HEK293T (cell line): ENCODE results near the gene SZT2.
A peak's percentile ranks its signal among the peaks of the same experiment; 100 is the strongest.

ENCODE experiments used
- CTCF ChIA-PET: fragments of 350-600 bp; formaldehyde crosslinking; extraction: SDS; loops from one replicate; lab custom pipeline; 2021; ENCODE audit warnings: antibody characterized with exemption, inconsistent platforms; lab: Yijun Ruan, JAX
- POLR2A ChIA-PET: fragments of 350-600 bp; formaldehyde crosslinking; extraction: SDS; loops from one replicate; lab custom pipeline; 2020; ENCODE audit warnings: antibody characterized with exemption, inconsistent platforms; lab: Yijun Ruan, JAX
- DNase-seq: peaks from one replicate; pipeline ENCODE4 v3.0.0; 2012; ENCODE audit warnings: mixed read lengths; ENCODE audit errors: extremely low spot score
- ARNT ChIP-seq: fragments of 450-650 bp; IDR thresholded peaks from 2 replicates; pipeline ENCODE4 v1.6.1; 2017; ENCODE audit warnings: mild to moderate bottlenecking
- BHLHE40 ChIP-seq: fragments of 450-650 bp; IDR thresholded peaks from 2 replicates; pipeline ENCODE4 v1.6.1; 2016; ENCODE audit warnings: mild to moderate bottlenecking, moderate library complexity, borderline replicate concordance
- CTBP1 ChIP-seq: fragments of 450-650 bp; IDR thresholded peaks from 2 replicates; pipeline ENCODE4 v1.6.1; 2016; ENCODE audit warnings: borderline replicate concordance
- ELF4 ChIP-seq: fragments of 450-650 bp; IDR thresholded peaks from 2 replicates; pipeline ENCODE4 v1.6.1; 2017; ENCODE audit warnings: antibody characterized with exemption
- FOXA1 ChIP-seq: fragments of 450-650 bp; IDR thresholded peaks from 2 replicates; pipeline ENCODE4 v1.6.1; 2016; ENCODE audit warnings: mild to moderate bottlenecking
- FOXK2 ChIP-seq: fragments of 450-650 bp; IDR thresholded peaks from 2 replicates; pipeline ENCODE4 v1.6.1; 2016; ENCODE audit warnings: mild to moderate bottlenecking
- FOXM1 ChIP-seq: fragments of 450-650 bp; IDR thresholded peaks from 2 replicates; pipeline ENCODE4 v1.6.1; 2017; ENCODE audit warnings: mild to moderate bottlenecking, borderline replicate concordance
- HDGF ChIP-seq: fragments of 450-650 bp; IDR thresholded peaks from 2 replicates; pipeline ENCODE4 v1.6.1; 2017; ENCODE audit warnings: antibody characterized with exemption, borderline replicate concordance
- L3MBTL2 ChIP-seq: fragments of 450-650 bp; conservative IDR thresholded peaks from 2 replicates; pipeline ENCODE4 v1.6.1; 2016; ENCODE audit warnings: mild to moderate bottlenecking
- LEF1 ChIP-seq: fragments of 450-650 bp; IDR thresholded peaks from 2 replicates; pipeline ENCODE4 v1.6.1; 2017; ENCODE audit warnings: mild to moderate bottlenecking, borderline replicate concordance
- NFRKB ChIP-seq: fragments of 450-650 bp; IDR thresholded peaks from 2 replicates; pipeline ENCODE4 v1.6.1; 2016; ENCODE audit warnings: mild to moderate bottlenecking, moderate library complexity
- PKNOX1 ChIP-seq: fragments of 450-650 bp; IDR thresholded peaks from 2 replicates; pipeline ENCODE4 v1.6.1; 2016
- SP1 ChIP-seq: fragments of 450-650 bp; IDR thresholded peaks from 2 replicates; pipeline ENCODE4 v1.6.1; 2017
- SUZ12 ChIP-seq: fragments of 450-650 bp; IDR thresholded peaks from 2 replicates; pipeline ENCODE4 v1.6.1; 2016; ENCODE audit warnings: mild to moderate bottlenecking
- TARDBP ChIP-seq: fragments of 450-650 bp; IDR thresholded peaks from 2 replicates; pipeline ENCODE4 v1.6.1; 2016
- ZNF384 ChIP-seq: fragments of 450-650 bp; IDR thresholded peaks from 2 replicates; pipeline ENCODE4 v1.6.1; 2016

The SZT2 gene

GRCh38 chr1:43389326-43390313 lies at the start of gene SZT2, which contains the start of gene MED8:
SZT2 (plus strand) TSS chr1:43389899; CDS start chr1:43389969, 70 bp downstream.
MED8 (minus strand) TSS chr1:43389800; CDS start chr1:43389764, 36 bp downstream.
- ChIA-PET POLR2A (interaction anchor here (0.6 to 4.2 kb wide), 18 partner anchors 10 to 151 kb away, joined by 3 to 25 read pairs (median 3); partner anchors contain the start of genes CDC20 and ELOVL1), CTCF (interaction anchor here (0.8 kb wide), 1 partner anchor 14 kb away, joined by 3 read pairs; no protein-coding TSS in a partner anchor)
- TF ChIP-seq PKNOX1 (peak; percentile 92), ELF4 (peak; percentile 87), LEF1 (no peak), L3MBTL2 (peak; percentile 76), ARNT (no peak)
- DNase-seq, result peak; percentile 94

- no peak for TF ChIP-seq ELF4
- TF ChIP-seq L3MBTL2, result no peak
- TF ChIP-seq ZNF384, result no peak
- TF ChIP-seq CTBP1, result no peak
- no peak for TF ChIP-seq FOXK2
- no peak for TF ChIP-seq NFRKB
- TF ChIP-seq TARDBP, result no peak
- no peak for TF ChIP-seq LEF1
- no peak for TF ChIP-seq BHLHE40
- TF ChIP-seq HDGF, result no peak
- TF ChIP-seq FOXM1, result no peak
- no peak for TF ChIP-seq FOXA1
- no peak for TF ChIP-seq ARNT
- TF ChIP-seq SP1, result no peak
- no peak for TF ChIP-seq PKNOX1
- no peak for TF ChIP-seq SUZ12
- DNase-seq, result no peak
- CTCF ChIA-PET, result no interaction called here
- POLR2A ChIA-PET, result interaction anchor here (1.1 to 3.7 kb wide), 2 partner anchors 8 to 18 kb away, joined by 4 to 15 read pairs; no protein-coding TSS in a partner anchor
Observed at GRCh38 chr1:43340559-43340958, 49.1 kb upstream of the SZT2 start.

GRCh38 chr1:43344267-43344850 lies 45.3 kb upstream of the SZT2 start:
- TF ChIP-seq ELF4 (no peak), HDGF (no peak), BHLHE40 (no peak), FOXA1 (no peak), LEF1 (no peak), CTBP1 (no peak), L3MBTL2 (no peak), NFRKB (no peak), TARDBP (no peak), FOXM1 (no peak), SP1 (no peak), ZNF384 (no peak), FOXK2 (no peak), ARNT (no peak), PKNOX1 (no peak), SUZ12 (no peak)
- ChIA-PET CTCF (no interaction called here), POLR2A (no interaction called here)
- DNase-seq, result no peak

- CTCF ChIA-PET, result no interaction called here
- TF ChIP-seq HDGF, result no peak
- TF ChIP-seq FOXK2, result no peak
- TF ChIP-seq FOXM1, result no peak
- no peak for TF ChIP-seq PKNOX1
- TF ChIP-seq SP1, result no peak
- no peak for TF ChIP-seq FOXA1
- TF ChIP-seq ZNF384, result no peak
Observed at GRCh38 chr1:43345120-43345519, 44.6 kb upstream of the SZT2 start.

GRCh38 chr1:43346636-43347035 lies 43.1 kb upstream of the SZT2 start:
- DNase-seq, result no peak
- ChIA-PET CTCF (no interaction called here), POLR2A (interaction anchor here (4.5 kb wide), 1 partner anchor 11 kb away, joined by 39 read pairs; the partner anchor contains the start of gene CDC20)
- no peak for TF ChIP-seq ZNF384
- TF ChIP-seq BHLHE40, result no peak
- TF ChIP-seq FOXA1, result no peak

More at GRCh38 chr1:43345120-43345519, 44.6 kb upstream of the SZT2 start:
- no peak for DNase-seq
- POLR2A ChIA-PET, result no interaction called here
